Keratinocyte (primary cell): ENCODE data around the gene QRICH1.

Source experiments
- EZH2 ChIP-seq: IDR thresholded peaks from one replicate; pipeline ENCODE4 v1.6.1; 2012; ENCODE audit warnings: inconsistent platforms, mild to moderate bottlenecking, low read length, moderate library complexity
- TF ChIP-seq, protein P1 (sequence below), 3 experiments: IDR thresholded peaks in 1 of 3; conservative IDR thresholded peaks in 1 of 3; optimal IDR thresholded peaks in 1 of 3; 2 replicates in 2 of 3; 3 replicates in 1 of 3; pipeline versions ENCODE3 to v1.5.1; 2011; ENCODE audit warnings: low read length in 3 of 3, mild to moderate bottlenecking in 3 of 3, moderate library complexity in 2 of 3, control low read depth in 1 of 3, inconsistent platforms in 1 of 3; ENCODE audit not compliant: insufficient read depth in 2 of 3; ENCODE audit errors: extremely low read depth in 1 of 3

DNA sequence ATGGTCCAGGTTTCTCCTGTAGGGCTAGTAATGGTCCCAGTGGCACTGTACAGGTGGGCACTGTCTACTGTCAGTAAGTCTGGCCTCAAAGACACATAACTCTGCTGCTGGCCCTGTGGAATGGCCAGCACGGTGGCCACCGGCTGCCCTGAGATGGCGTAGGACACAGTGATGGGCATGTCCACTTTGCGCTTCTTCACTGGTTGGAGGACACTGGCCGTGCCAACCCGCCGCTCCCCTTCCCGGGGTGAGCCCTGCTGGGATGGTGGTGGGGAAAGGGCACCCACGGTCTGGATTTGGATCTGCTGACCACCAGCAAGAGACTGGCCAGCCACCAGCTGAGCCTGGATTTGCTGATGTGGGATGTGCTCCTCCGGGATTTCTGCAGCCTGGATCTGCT lies 36.6 kb downstream of the QRICH1 start:
- TF ChIP-seq, protein P1, sequence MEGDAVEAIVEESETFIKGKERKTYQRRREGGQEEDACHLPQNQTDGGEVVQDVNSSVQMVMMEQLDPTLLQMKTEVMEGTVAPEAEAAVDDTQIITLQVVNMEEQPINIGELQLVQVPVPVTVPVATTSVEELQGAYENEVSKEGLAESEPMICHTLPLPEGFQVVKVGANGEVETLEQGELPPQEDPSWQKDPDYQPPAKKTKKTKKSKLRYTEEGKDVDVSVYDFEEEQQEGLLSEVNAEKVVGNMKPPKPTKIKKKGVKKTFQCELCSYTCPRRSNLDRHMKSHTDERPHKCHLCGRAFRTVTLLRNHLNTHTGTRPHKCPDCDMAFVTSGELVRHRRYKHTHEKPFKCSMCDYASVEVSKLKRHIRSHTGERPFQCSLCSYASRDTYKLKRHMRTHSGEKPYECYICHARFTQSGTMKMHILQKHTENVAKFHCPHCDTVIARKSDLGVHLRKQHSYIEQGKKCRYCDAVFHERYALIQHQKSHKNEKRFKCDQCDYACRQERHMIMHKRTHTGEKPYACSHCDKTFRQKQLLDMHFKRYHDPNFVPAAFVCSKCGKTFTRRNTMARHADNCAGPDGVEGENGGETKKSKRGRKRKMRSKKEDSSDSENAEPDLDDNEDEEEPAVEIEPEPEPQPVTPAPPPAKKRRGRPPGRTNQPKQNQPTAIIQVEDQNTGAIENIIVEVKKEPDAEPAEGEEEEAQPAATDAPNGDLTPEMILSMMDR (optimal IDR thresholded peaks at IDR 0.05 in 1 of 3, IDR thresholded peaks at IDR 0.05 in 1 of 3, conservative IDR thresholded peaks at IDR 0.05 in 1 of 3; ENCODE audit: extremely low read depth in 1 of 3, insufficient read depth in 2 of 3, low read length in 3 of 3): no peak
- no peak for TF ChIP-seq EZH2
